H9 (cell line): ENCODE measurements around the gene CTPS1. TPM values are rescaled to one million over a fixed set of nuclear protein-coding genes. Genes with fewer than 3 reads are reported as not detected.

Experiments used
- DNase-seq: peaks from one replicate; pipeline ENCODE4 v3.0.0-alpha.2; 2017
- H2AFZ ChIP-seq: one replicate; pipeline ENCODE4 v1.6.1; 2013; ENCODE audit warnings: mild to moderate bottlenecking, low read length, control low read depth, moderate library complexity
- H2AK5ac ChIP-seq: 2 replicates; pipeline ENCODE4 v1.6.1; 2013; ENCODE audit warnings: low read length, control low read depth, mixed read lengths; ENCODE audit not compliant: insufficient read length
- H2BK120ac ChIP-seq: one replicate; pipeline ENCODE4 v1.6.1; 2013; ENCODE audit warnings: low read depth, mild to moderate bottlenecking, low read length, control low read depth, inconsistent platforms; ENCODE audit not compliant: poor library complexity, severe bottlenecking
- H2BK12ac ChIP-seq: 2 replicates; pipeline ENCODE4 v1.6.1; 2013; ENCODE audit warnings: low read length, control low read depth, mixed read lengths, low read depth; ENCODE audit not compliant: insufficient read length
- H2BK15ac ChIP-seq: 2 replicates; pipeline ENCODE4 v1.6.1; 2013; ENCODE audit warnings: low read depth, low read length, control low read depth
- H2BK20ac ChIP-seq: one replicate; pipeline ENCODE4 v1.6.1; 2013; ENCODE audit warnings: low read depth, mild to moderate bottlenecking, low read length, control low read depth, inconsistent platforms; ENCODE audit not compliant: poor library complexity, severe bottlenecking
- H2BK5ac ChIP-seq: 2 replicates; pipeline ENCODE4 v1.6.1; 2013; ENCODE audit warnings: low read length, control low read depth, mixed read lengths; ENCODE audit not compliant: insufficient read length
- H3K14ac ChIP-seq: 2 replicates; pipeline ENCODE4 v1.6.1; 2013; ENCODE audit warnings: low read length, control low read depth; ENCODE audit not compliant: insufficient read depth
- H3K18ac ChIP-seq: 2 replicates; pipeline ENCODE4 v1.6.1; 2013; ENCODE audit warnings: low read depth, mild to moderate bottlenecking, mixed read lengths, low read length, control low read depth; ENCODE audit not compliant: insufficient read length
- H3K23ac ChIP-seq: 2 replicates; pipeline ENCODE4 v1.6.1; 2013; ENCODE audit warnings: low read length, control low read depth, mixed read lengths, low read depth; ENCODE audit not compliant: insufficient read length
- H3K23me2 ChIP-seq: 2 replicates; pipeline ENCODE4 v1.6.1; 2013; ENCODE audit warnings: low read depth, mild to moderate bottlenecking, mixed read lengths, low read length, control low read depth; ENCODE audit not compliant: insufficient read length, poor library complexity, severe bottlenecking
- H3K27ac ChIP-seq: 2 replicates; pipeline ENCODE4 v1.5.1; 2013; ENCODE audit warnings: low read length, control low read depth, mixed read lengths, low read depth; ENCODE audit not compliant: insufficient read length
- H3K27me3 ChIP-seq: 2 replicates; pipeline ENCODE4 v1.6.1; 2013; ENCODE audit warnings: low read length, control low read depth, inconsistent platforms; ENCODE audit not compliant: insufficient read depth
- H3K4ac ChIP-seq: 2 replicates; pipeline ENCODE4 v1.6.1; 2013; ENCODE audit warnings: low read depth, mild to moderate bottlenecking, control low read depth, inconsistent platforms, low read length, moderate library complexity
- H3K4me1 ChIP-seq: 2 replicates; pipeline ENCODE4 v1.6.1; 2013; ENCODE audit warnings: low read length, control low read depth, inconsistent platforms; ENCODE audit not compliant: insufficient read depth
- H3K4me2 ChIP-seq: 2 replicates; pipeline ENCODE4 v1.6.1; 2013; ENCODE audit warnings: low read length, control low read depth, mixed read lengths; ENCODE audit not compliant: insufficient read length, insufficient read depth
- H3K56ac ChIP-seq: 2 replicates; pipeline ENCODE4 v1.6.1; 2013; ENCODE audit warnings: low read depth, mild to moderate bottlenecking, mixed read lengths, low read length, control low read depth; ENCODE audit not compliant: insufficient read length
- H3K79me1 ChIP-seq: 2 replicates; pipeline ENCODE4 v1.6.1; 2013; ENCODE audit warnings: low read depth, mild to moderate bottlenecking, moderate library complexity, low read length, control low read depth, inconsistent platforms; ENCODE audit not compliant: insufficient read depth, poor library complexity, severe bottlenecking
- H3K79me2 ChIP-seq: 2 replicates; pipeline ENCODE4 v1.6.1; 2013; ENCODE audit warnings: low read length, control low read depth, inconsistent platforms; ENCODE audit not compliant: insufficient read depth
- H3K9ac ChIP-seq: 2 replicates; pipeline ENCODE4 v1.6.1; 2013; ENCODE audit warnings: low read length, control low read depth, mixed read lengths; ENCODE audit not compliant: insufficient read length; ENCODE audit errors: extremely low read depth
- H3K9me3 ChIP-seq: one replicate; pipeline ENCODE4 v1.6.1; 2013; ENCODE audit warnings: low read depth, low read length, inconsistent platforms; ENCODE audit not compliant: control insufficient read depth
- H3T11ph ChIP-seq: one replicate; pipeline ENCODE4 v1.6.1; 2013; ENCODE audit warnings: mild to moderate bottlenecking, low read length, control low read depth, inconsistent platforms
- H4K20me1 ChIP-seq: one replicate; pipeline ENCODE4 v1.6.1; 2013; ENCODE audit not compliant: control insufficient read depth, insufficient read length, insufficient read depth
- H4K5ac ChIP-seq: 2 replicates; pipeline ENCODE4 v1.6.1; 2013; ENCODE audit warnings: low read depth, mild to moderate bottlenecking, mixed read lengths, low read length, control low read depth; ENCODE audit not compliant: insufficient read length
- H4K8ac ChIP-seq: replicated peaks from 2 replicates; pipeline ENCODE4 v1.6.1; 2013; ENCODE audit warnings: low read length, control low read depth, mixed read lengths, low read depth; ENCODE audit not compliant: insufficient read length
- H4K91ac ChIP-seq: 2 replicates; pipeline ENCODE4 v1.6.1; 2013; ENCODE audit warnings: low read depth, mild to moderate bottlenecking, moderate library complexity, mixed read lengths, low read length, control low read depth; ENCODE audit not compliant: insufficient read length
- H3K27ac Mint-ChIP-seq, 3 experiments: 2 replicates in 2 of 3; 3 replicates in 1 of 3; pipeline ENCODE4 v1.8.0; 2020 to 2021; ENCODE audit warnings: mixed read lengths in 3 of 3, mild to moderate bottlenecking in 1 of 3, moderate library complexity in 1 of 3
- H3K27me3 Mint-ChIP-seq: 2 replicates; pipeline ENCODE4 v1.8.0; 2021; ENCODE audit warnings: low read depth, mild to moderate bottlenecking, moderate library complexity, mixed read lengths
- H3K36me3 Mint-ChIP-seq, 3 experiments: 2 replicates in 2 of 3; 3 replicates in 1 of 3; pipeline ENCODE4 v1.8.0; 2020 to 2021; ENCODE audit warnings: low read depth in 3 of 3, mixed read lengths in 3 of 3; ENCODE audit not compliant: insufficient read depth in 1 of 3
- H3K4me1 Mint-ChIP-seq, 2 experiments: 2 replicates each; pipeline ENCODE4 v1.8.0; 2020; ENCODE audit warnings: mixed read lengths in 2 of 2
- H3K4me3 Mint-ChIP-seq, 2 experiments: 2 replicates in 1 of 2; 3 replicates in 1 of 2; pipeline ENCODE4 v1.8.0; 2020 to 2021; ENCODE audit warnings: mild to moderate bottlenecking in 2 of 2, mixed read lengths in 2 of 2, moderate library complexity in 1 of 2
- H3K9me3 Mint-ChIP-seq, 2 experiments: 2 replicates in 1 of 2; 3 replicates in 1 of 2; pipeline ENCODE4 v1.8.0; 2020; ENCODE audit warnings: mild to moderate bottlenecking in 2 of 2, mixed read lengths in 2 of 2, moderate library complexity in 1 of 2
- CTCF ChIP-seq: fragments of 200-600 bp; sonication (generic); conservative IDR thresholded peaks from 3 replicates; pipeline ENCODE4 v1.8.0; 2021; ENCODE audit warnings: antibody characterized with exemption, mild to moderate bottlenecking
- WGBS: extraction: QIAGEN DNeasy Blood & Tissue Kit; methylation state at CpG from one replicate; pipeline ENCODE4 v1.1.7; 2013; ENCODE audit warnings: missing lambda C conversion rate, low lambda C conversion rate, mixed read lengths; ENCODE audit not compliant: insufficient read length; ENCODE audit errors: extremely low coverage; 5-methylcytosine and 5-hydroxymethylcytosine counted together
- total RNA-seq: library from RNA; stranded (reverse); gene quantifications from 2 replicates; pipeline ENCODE4 v1.2.1, GENCODE V29; 2021

CTPS1 gene
- total RNA-seq, 1 experiment from 2014 or later, result 105 TPM

- H2BK15ac ChIP-seq, result no peak overlapping the region
- no peaks in the 10 kb centered on the region for H3K23me2 ChIP-seq
- H4K5ac ChIP-seq, result no peak overlapping the region
- DNase-seq, result peak; percentile 84
- no peaks in the 10 kb centered on the region for H3K79me2 ChIP-seq
- no peak overlapping the region for H2AFZ ChIP-seq
- peak; percentile 86 for TF ChIP-seq CTCF
- no peak overlapping the region for H2BK20ac ChIP-seq
- no peak overlapping the region for H2AK5ac ChIP-seq
- H3K18ac ChIP-seq, result no peak overlapping the region
- no peak overlapping the region for H2BK120ac ChIP-seq
- peak overlapping the region; percentile 5 for H3K4me2 ChIP-seq
- Mint-ChIP-seq H3K4me1 (peaks cover 9 to 14% of the 10 kb centered on the region in 2 experiments), H3K36me3 (no peaks in the 10 kb centered on the region), H3K4me3 (no peak overlapping the region; a peak in 1 of 5 replicates), H3K27ac (no peak overlapping the region), H3K27me3 (peaks cover 16% of the 10 kb centered on the region), H3K9me3 (no peaks in the 10 kb centered on the region; a peak in 1 of 5 replicates)
- no peak overlapping the region for H2BK12ac ChIP-seq
- no CpG with 5 or more reads among the region's 9 CpGs for WGBS
- no peak overlapping the region for H3K14ac ChIP-seq
- 0 out of 2 replicates have a peak, but pooled peaks cover 3% of the 10 kb centered on the region for H3K4me1 ChIP-seq
- no peak overlapping the region for H3T11ph ChIP-seq
- H3K56ac ChIP-seq, result no peak overlapping the region
- no peaks in the 10 kb centered on the region for H3K9me3 ChIP-seq
- no peaks in the 10 kb centered on the region for H4K20me1 ChIP-seq
- H3K23ac ChIP-seq, result no peak overlapping the region
- no peaks in the 10 kb centered on the region for H3K79me1 ChIP-seq
- no peak overlapping the region for H4K91ac ChIP-seq
- no peak overlapping the region for H3K9ac ChIP-seq
- H3K27ac ChIP-seq, result no peak overlapping the region
- no peak overlapping the region for H4K8ac ChIP-seq
- no peaks in the 10 kb centered on the region for H3K27me3 ChIP-seq
- H2BK5ac ChIP-seq, result no peak overlapping the region
- no peak overlapping the region for H3K4ac ChIP-seq
These were observed 30.6 kb upstream of the CTPS1 start for GRCh38 chr1:40948741-40949443.
